Measurements from ENCODE around the gene WARS2. TPM values are rescaled to one million over a fixed set of nuclear protein-coding genes. Genes with fewer than 3 reads are reported as not detected.

Gene WARS2
- total RNA-seq, 1 donor from 2014 or later = 5.8 TPM

- intact Hi-C loops (cut with DNase I) = no loop called here
These were observed 93.5 kb downstream of the WARS2 start for GRCh38 chr1:119046785-119047438.

GRCh38 chr1:119046429-119046784, 94.0 kb downstream of the WARS2 start:
- ATAC-seq (peak; percentile 38), DNase-seq (ENCODE audit: missing footprints) (no peak)
- intact Hi-C loops (cut with DNase I) = no loop called here

More at GRCh38 chr1:119046785-119047438, 93.5 kb downstream of the WARS2 start:
- ATAC-seq (peak; percentile 63), DNase-seq (ENCODE audit: missing footprints) (no peak)

DNA sequence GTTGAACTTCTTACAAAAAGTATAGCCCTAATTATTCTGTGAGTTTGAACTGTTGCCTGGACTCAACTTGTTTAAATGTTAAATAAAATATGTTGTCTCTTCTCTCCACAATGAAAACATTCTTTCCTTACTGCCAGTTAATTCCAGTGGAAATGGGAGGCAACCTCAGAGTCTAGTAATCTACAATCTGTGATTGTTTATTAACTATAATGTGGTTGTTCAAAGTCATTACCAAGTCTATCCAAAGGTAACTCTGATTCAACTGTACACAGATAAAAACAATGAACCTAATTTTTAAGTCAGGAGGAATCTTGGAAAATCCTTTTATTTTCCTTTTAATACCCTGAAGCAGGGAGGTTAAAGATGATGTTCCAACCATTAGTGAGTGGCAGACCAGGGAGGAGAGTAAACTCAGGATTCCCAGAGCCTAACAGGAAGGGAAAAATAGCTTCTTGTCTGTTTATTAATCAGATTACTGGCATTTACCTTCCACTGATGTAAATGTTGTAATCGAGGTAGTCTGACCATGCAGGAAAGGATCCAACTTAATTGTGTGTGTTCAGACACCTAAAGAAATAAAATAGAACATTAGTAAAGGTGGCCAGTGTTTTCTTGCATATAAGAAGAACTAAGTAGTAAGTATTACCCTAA, 95.2 kb downstream of the WARS2 start:
- ATAC-seq (no peak), DNase-seq (ENCODE audit: missing footprints) (no peak)
- intact Hi-C loops (cut with DNase I) = no loop called here

GRCh38 chr1:119040906-119041305, 99.5 kb downstream of the WARS2 start:
- intact Hi-C loops (cut with DNase I) = no loop called here
- no peak for DNase-seq (ENCODE audit: missing footprints)
- ATAC-seq = peak; percentile 71

DNA sequence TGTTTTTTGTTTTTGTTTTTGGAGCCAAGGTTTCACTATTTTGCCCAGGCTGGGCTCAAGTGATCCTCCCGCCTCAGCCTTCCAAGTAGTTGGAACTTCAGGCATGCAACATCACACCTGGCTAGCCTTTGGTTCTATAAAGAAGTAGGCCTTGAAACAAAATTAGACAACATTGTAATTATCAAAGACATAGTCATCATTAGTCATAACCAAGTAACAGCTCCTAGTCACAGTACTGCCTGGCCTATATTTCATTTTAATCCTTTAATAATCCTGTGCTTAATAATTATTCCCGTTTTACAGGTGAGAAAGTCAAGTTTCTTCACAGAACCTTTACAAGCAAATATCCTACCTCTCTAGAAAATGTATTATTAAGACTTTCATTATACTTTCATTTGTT, 100.0 kb downstream of the WARS2 start:
- intact Hi-C loops (cut with DNase I) = no loop called here
- ATAC-seq = no peak
- DNase-seq (ENCODE audit: missing footprints) = no peak

DNA sequence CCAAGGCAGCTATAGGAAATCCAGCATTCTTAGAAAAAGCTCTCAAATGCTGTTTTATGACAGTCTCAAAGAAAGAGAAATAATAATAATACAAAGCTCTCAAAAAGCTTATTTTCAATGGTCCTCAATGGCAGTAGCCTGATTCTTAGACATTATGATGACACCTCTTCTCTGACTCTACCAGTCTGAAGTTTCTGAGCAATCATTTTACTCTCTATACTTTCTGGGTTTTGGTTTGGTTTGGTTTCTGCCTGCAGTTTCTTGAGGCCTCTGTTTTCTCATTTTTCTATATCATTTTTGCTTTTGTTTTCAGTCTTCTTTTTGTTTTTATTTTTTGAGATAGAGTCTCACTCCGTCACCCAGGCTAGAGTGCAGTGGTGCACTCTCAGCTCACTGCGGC, 102.1 kb downstream of the WARS2 start:
- intact Hi-C loops (cut with DNase I) = loop anchor here (2.0 kb wide), 1 partner anchor 56 kb away; no protein-coding TSS in a partner anchor
- ATAC-seq = no peak
- no peak for DNase-seq (ENCODE audit: missing footprints)

GRCh38 chr1:119034359-119034758, 106.1 kb downstream of the WARS2 start:
- DNase-seq (ENCODE audit: missing footprints) = no peak
- no peak for ATAC-seq
- intact Hi-C loops (cut with DNase I) = no loop called here

DNA sequence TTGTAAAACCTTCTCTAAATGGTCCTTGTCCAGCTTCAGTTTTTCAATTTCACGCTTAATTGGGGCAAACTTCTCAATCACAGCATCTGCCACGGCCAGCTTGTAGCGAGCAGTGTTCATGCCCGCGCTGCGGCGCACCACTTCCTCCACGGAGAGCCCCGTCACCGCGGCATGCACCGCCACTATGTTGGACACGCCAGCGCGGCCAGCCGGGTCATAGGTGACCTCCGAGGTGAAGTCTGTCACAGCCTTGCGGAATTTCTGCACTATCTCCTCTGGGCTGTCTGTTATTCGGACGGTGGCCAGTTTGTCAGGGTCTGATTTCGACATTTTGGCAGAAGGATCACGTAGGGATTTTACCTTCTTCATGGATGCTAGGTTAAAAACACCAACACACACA, 107.5 kb downstream of the WARS2 start:
- no peak for ATAC-seq
- intact Hi-C loops (cut with DNase I) = no loop called here
- no peak for DNase-seq (ENCODE audit: missing footprints)

DNA sequence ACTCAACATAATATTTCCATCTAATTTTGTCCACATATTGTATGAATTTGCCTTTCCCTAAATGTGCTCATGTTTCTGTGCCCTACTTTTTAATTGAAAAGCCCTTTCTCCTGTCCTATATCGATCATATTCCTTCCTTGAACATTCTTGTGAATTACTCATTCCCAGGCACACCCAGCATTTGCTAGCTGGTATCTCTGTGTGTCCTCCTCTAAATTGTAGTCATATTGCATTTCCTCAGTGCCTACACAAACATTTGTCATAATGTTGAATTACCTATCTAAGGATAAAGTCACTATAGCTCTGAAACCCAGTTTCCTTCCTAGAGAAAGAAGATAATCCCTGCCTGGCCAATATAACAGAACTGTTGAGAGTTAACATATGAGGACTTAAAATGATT, 112.7 kb downstream of the WARS2 start:
- intact Hi-C loops (cut with DNase I) = no loop called here
- no peak for DNase-seq (ENCODE audit: missing footprints)
- no peak for ATAC-seq

GRCh38 chr1:119026956-119027355, 113.5 kb downstream of the WARS2 start:
- DNase-seq (ENCODE audit: missing footprints) (no peak), ATAC-seq (no peak)
- intact Hi-C loops (cut with DNase I) = no loop called here

GRCh38 chr1:119015547-119015946, 124.9 kb downstream of the WARS2 start:
- ATAC-seq (no peak), DNase-seq (ENCODE audit: missing footprints) (no peak)
- intact Hi-C loops (cut with DNase I) = no loop called here

DNA sequence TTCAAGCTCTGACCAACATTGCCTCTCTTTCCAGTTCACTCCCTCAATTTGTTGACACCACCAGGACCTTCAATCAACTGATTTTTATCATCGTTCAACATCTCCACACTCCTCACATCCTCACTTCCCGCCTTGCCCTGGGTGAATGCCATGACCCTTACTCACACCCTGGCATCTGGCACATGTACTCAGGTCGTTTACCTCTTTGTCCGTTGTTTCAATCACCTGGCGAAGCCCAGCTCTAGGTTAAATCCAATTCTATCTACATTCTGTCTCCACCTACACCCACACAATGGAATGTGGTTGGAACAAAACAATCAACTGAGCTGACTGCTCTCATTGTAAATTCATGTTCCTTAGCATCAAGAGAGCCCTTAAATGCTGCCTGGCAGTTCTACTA, 128.1 kb downstream of the WARS2 start:
- intact Hi-C loops (cut with DNase I) = no loop called here
- DNase-seq (ENCODE audit: missing footprints) (no peak), ATAC-seq (no peak)

- intact Hi-C loops (cut with DNase I) = no loop called here
- DNase-seq (ENCODE audit: missing footprints) = no peak
- no peak for ATAC-seq
These were observed 128.7 kb downstream of the WARS2 start for GRCh38 chr1:119011706-119012105.

DNA sequence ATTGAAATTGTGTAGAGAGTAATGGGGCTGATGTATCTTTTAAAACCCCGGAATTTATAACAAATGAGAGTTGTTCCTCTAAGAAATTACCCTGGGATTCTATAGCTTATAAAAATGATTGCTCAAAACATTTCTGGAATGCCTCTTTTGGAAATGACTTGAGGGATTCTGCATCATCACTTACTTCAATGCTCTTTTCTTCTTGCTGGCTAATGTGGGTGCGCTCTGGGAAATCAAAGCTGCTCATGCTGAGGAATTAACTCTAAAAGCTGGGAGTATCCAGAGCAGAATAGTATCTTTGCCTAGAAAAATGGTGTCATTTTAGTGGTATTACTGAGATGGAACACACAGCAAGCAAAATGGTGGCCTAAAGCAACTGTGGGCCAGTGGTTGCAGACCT, 129.3 kb downstream of the WARS2 start:
- DNase-seq (ENCODE audit: missing footprints) (no peak), ATAC-seq (no peak)
- intact Hi-C loops (cut with DNase I) = no loop called here

DNA sequence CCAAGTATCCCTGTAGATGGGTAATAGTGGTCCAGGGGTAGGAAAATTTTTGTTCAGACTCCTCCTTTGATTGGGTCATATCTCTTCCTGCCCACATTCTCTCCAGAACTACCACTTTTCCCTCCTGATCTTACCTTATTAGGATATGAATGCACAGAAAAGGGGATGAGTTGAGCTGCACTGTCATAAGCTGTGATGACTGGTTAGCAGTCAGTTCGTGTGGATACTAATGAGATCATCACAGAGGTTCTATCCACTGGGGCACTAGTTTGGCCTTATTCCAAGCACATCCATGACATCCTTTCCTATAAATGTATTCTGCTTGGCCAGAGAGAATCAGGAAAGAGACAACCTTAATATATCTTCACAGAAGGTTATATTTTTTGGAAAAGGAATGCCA, 130.3 kb downstream of the WARS2 start:
- DNase-seq (ENCODE audit: missing footprints) = no peak
- no peak for ATAC-seq
- intact Hi-C loops (cut with DNase I) = no loop called here

GRCh38 chr1:119009312-119009655, 131.2 kb downstream of the WARS2 start:
- ATAC-seq (no peak), DNase-seq (ENCODE audit: missing footprints) (no peak)
- intact Hi-C loops (cut with DNase I) = loop anchor here (2.0 to 10.0 kb wide), 2 partner anchors 444 to 856 kb away; no protein-coding TSS in a partner anchor

GRCh38 chr1:119008483-119009311, 131.8 kb downstream of the WARS2 start:
- DNase-seq (ENCODE audit: missing footprints) = no peak
- peak; percentile 63 for ATAC-seq
- intact Hi-C loops (cut with DNase I) = loop anchor here (2.0 to 10.0 kb wide), 2 partner anchors 444 to 856 kb away; no protein-coding TSS in a partner anchor

DNA sequence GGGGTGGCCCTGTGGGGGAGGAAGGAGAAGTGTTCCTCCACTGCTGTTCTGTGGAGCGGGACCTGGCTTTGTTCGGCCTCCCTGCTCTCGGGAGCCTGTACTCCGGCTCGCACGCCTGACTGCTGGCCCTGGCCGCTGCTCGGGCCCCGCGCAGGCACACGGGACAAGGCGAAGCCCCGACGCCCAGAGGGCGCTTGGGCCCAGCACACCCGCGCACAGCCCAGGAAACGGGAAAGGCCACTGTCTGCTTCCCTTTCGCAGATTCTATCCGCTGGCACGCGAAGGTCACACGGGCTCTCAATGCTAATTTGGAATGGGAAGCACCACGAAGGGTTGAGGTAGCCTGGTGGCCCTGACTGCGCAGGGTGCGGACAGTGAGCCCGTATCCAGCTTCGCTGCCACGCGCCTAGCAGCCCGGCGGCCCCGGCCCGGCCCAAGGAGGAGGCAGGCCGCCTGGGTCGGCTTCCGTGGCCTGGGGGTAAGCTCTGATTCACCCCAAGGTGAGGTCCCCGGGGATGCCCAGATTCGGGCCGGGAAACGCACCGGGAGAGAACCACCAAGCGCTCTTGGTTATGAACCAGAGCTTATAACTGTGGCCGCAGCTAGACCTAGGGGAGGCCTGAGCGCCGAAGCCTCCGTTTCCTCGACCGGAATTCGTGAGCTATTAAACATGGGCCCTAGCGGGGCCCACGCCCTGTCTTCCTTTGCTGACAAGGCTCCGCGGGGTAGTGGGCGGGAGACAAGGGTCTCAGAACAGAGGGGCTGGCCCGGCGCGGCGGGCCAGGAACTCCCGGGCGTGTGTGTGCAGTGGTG, 132.6 kb downstream of the WARS2 start:
- DNase-seq (ENCODE audit: missing footprints) = no peak
- peak; percentile 31 for ATAC-seq
- intact Hi-C loops (cut with DNase I) = loop anchor here (2.0 to 10.0 kb wide), 3 partner anchors 443 to 855 kb away; no protein-coding TSS in a partner anchor

- DNase-seq (ENCODE audit: missing footprints) = no peak
- no peak for ATAC-seq
- intact Hi-C loops (cut with DNase I) = loop anchor here (2.0 to 10.0 kb wide), 2 partner anchors 443 to 785 kb away; no protein-coding TSS in a partner anchor
These were observed 133.1 kb downstream of the WARS2 start for GRCh38 chr1:119007339-119007669.

Data from Right ventricle myocardium inferior (tissue), 1 donor.